ENCODE data around the gene RIPOR3. TPM values are rescaled to one million over a fixed set of nuclear protein-coding genes. Genes with fewer than 3 reads are reported as not detected.

Gene RIPOR3
- total RNA-seq, 2 donors from 2014 or later: 0.46 to 1.4 TPM

GRCh38 chr20:50654904-50655303 lies 36.4 kb downstream of the RIPOR3 start:
- H3K4me3 ChIP-seq (ENCODE audit: low read length): no peak overlapping the region
- no peak overlapping the region for H3K27ac Mint-ChIP-seq
- H3K36me3 Mint-ChIP-seq (ENCODE audit: low read depth): no peaks in the 10 kb centered on the region
- no peaks in the 10 kb centered on the region for H3K27me3 Mint-ChIP-seq (ENCODE audit: insufficient read depth)
- no peak overlapping the region for H3K4me3 Mint-ChIP-seq
- H3K9me3 ChIP-seq (ENCODE audit: control insufficient read depth, low read length): no peaks in the 10 kb centered on the region
- H3K27me3 ChIP-seq (ENCODE audit: control insufficient read depth, insufficient read depth, low read length, poor library complexity, severe bottlenecking): no peaks in the 10 kb centered on the region
- no peak overlapping the region for H3K9ac ChIP-seq (ENCODE audit: extremely low read depth, low read length, poor library complexity, severe bottlenecking)
- H3K27ac ChIP-seq (ENCODE audit: low read depth, low read length): peak overlapping the region; percentile 14
- H3K9me3 Mint-ChIP-seq: no peaks in the 10 kb centered on the region
- WGBS, 2 experiments (ENCODE audit: insufficient coverage in 1 of 2, insufficient read length in 1 of 2): 81 to 88% methylated on average over 5 to 6 of the region's 6 CpGs
- peaks cover 1% of the 10 kb centered on the region for H3K4me1 Mint-ChIP-seq
- H3K36me3 ChIP-seq (ENCODE audit: control insufficient read depth, insufficient read depth, low read length): no peaks in the 10 kb centered on the region
- TF ChIP-seq CTCF (conservative IDR thresholded peaks at IDR 0.05): no peak
- H3K4me1 ChIP-seq (ENCODE audit: control insufficient read depth, insufficient read depth, low read length): no peaks in the 10 kb centered on the region
- no peak for DNase-seq

- no peak for TF ChIP-seq CTCF (conservative IDR thresholded peaks at IDR 0.05)
- WGBS, 2 experiments (ENCODE audit: insufficient coverage in 1 of 2, insufficient read length in 1 of 2): 87 to 92% methylated on average over 10 to 11 of the region's 11 CpGs
- no peak for DNase-seq
- no peak overlapping the region for H3K4me3 ChIP-seq (ENCODE audit: low read length)
- H3K36me3 ChIP-seq (ENCODE audit: control insufficient read depth, insufficient read depth, low read length): no peaks in the 10 kb centered on the region
- Mint-ChIP-seq H3K4me1 (peaks cover 1% of the 10 kb centered on the region), H3K36me3 (ENCODE audit: low read depth) (no peaks in the 10 kb centered on the region), H3K27ac (no peak overlapping the region), H3K27me3 (ENCODE audit: insufficient read depth) (no peaks in the 10 kb centered on the region), H3K4me3 (no peak overlapping the region), H3K9me3 (peaks cover 4% of the 10 kb centered on the region)
- H3K27me3 ChIP-seq (ENCODE audit: control insufficient read depth, insufficient read depth, low read length, poor library complexity, severe bottlenecking): no peaks in the 10 kb centered on the region
- H3K4me1 ChIP-seq (ENCODE audit: control insufficient read depth, insufficient read depth, low read length): no peaks in the 10 kb centered on the region
- no peak overlapping the region for H3K9ac ChIP-seq (ENCODE audit: extremely low read depth, low read length, poor library complexity, severe bottlenecking)
- H3K27ac ChIP-seq (ENCODE audit: low read depth, low read length): no peak overlapping the region
- H3K9me3 ChIP-seq (ENCODE audit: control insufficient read depth, low read length): no peaks in the 10 kb centered on the region
Observed at GRCh38 chr20:50652702-50653294, 38.5 kb downstream of the RIPOR3 start.

GRCh38 chr20:50651676-50652075 lies 39.7 kb downstream of the RIPOR3 start:
- Mint-ChIP-seq H3K27ac (no peak overlapping the region), H3K4me1 (peaks cover 1% of the 10 kb centered on the region), H3K4me3 (no peak overlapping the region), H3K27me3 (ENCODE audit: insufficient read depth) (no peaks in the 10 kb centered on the region), H3K9me3 (peaks cover 11% of the 10 kb centered on the region), H3K36me3 (ENCODE audit: low read depth) (no peaks in the 10 kb centered on the region)
- no peak for DNase-seq
- Histone ChIP-seq H3K4me3 (ENCODE audit: low read length) (no peak overlapping the region), H3K9ac (ENCODE audit: extremely low read depth, low read length, poor library complexity, severe bottlenecking) (no peak overlapping the region), H3K4me1 (ENCODE audit: control insufficient read depth, insufficient read depth, low read length) (no peaks in the 10 kb centered on the region), H3K36me3 (ENCODE audit: control insufficient read depth, insufficient read depth, low read length) (no peaks in the 10 kb centered on the region), H3K27ac (ENCODE audit: low read depth, low read length) (no peak overlapping the region), H3K27me3 (ENCODE audit: control insufficient read depth, insufficient read depth, low read length, poor library complexity, severe bottlenecking) (no peaks in the 10 kb centered on the region), H3K9me3 (ENCODE audit: control insufficient read depth, low read length) (peaks cover 6% of the 10 kb centered on the region)
- WGBS, 2 experiments (ENCODE audit: insufficient coverage in 1 of 2, insufficient read length in 1 of 2): 71 to 96% methylated on average over 1 to 4 of the region's 4 CpGs
- no peak for TF ChIP-seq CTCF (conservative IDR thresholded peaks at IDR 0.05)
